Gastrocnemius medialis (tissue), 4 donors: ENCODE data around the gene BCL11B. TPM values are rescaled to one million over a fixed set of nuclear protein-coding genes. Genes with fewer than 3 reads are reported as not detected.

ENCODE experiments used
- ATAC-seq, 2 donors: fragments of 150-250 bp; one replicate each; pipeline ENCODE4 v1.9.1; 2016
- DNase-seq, 2 donors: peaks; one replicate each; pipeline ENCODE4 v3.0.0-alpha.2; 2019
- H3K27ac ChIP-seq, 4 donors: fragments of 200-600 bp; sonication (generic); 1 replicate in 1 of 4; 2 replicates in 3 of 4; pipeline ENCODE4 v1.5.1; 2016 to 2018; ENCODE audit warnings: mild to moderate bottlenecking in 2 of 4, moderate library complexity in 1 of 4
- H3K27me3 ChIP-seq, 3 donors: fragments of 200-600 bp; sonication (generic) in 2 of 3; 1 replicate in 1 of 3; 2 replicates in 2 of 3; pipeline versions ENCODE4 v1.5.1 to v1.6.0; 2016 to 2019; ENCODE audit warnings: mild to moderate bottlenecking in 1 of 3, moderate library complexity in 1 of 3
- H3K36me3 ChIP-seq, 2 donors: fragments of 200-600 bp; sonication (generic) in 1 of 2; one replicate each; pipeline ENCODE4 v1.5.1; 2017 to 2018
- H3K4me1 ChIP-seq, 2 donors: fragments of 200-600 bp; sonication (generic) in 1 of 2; one replicate each; pipeline ENCODE4 v1.5.1; 2016 to 2017; ENCODE audit warnings: mild to moderate bottlenecking in 2 of 2
- H3K4me3 ChIP-seq, 4 donors: fragments of 200-600 bp; sonication (generic) in 3 of 4; 1 replicate in 1 of 4; 2 replicates in 3 of 4; pipeline ENCODE4 v1.5.1; 2016 to 2019; ENCODE audit warnings: mild to moderate bottlenecking in 2 of 4
- H3K9me3 ChIP-seq, 3 donors: fragments of 200-600 bp; sonication (generic) in 2 of 3; 1 replicate in 1 of 3; 2 replicates in 2 of 3; pipeline ENCODE4 v1.5.1; 2016 to 2019
- CTCF ChIP-seq, 5 experiments: fragments of 450-650 bp in 3 of 5; fragments of 200-600 bp in 2 of 5; sonication (generic) in 2 of 5; IDR thresholded peaks in 4 of 5; conservative IDR thresholded peaks in 1 of 5; 1 replicate in 4 of 5; 2 replicates in 1 of 5; pipeline ENCODE4 v1.5.1; 2016 to 2019; ENCODE audit warnings: antibody characterized with exemption in 5 of 5, mild to moderate bottlenecking in 3 of 5, moderate library complexity in 3 of 5
- POLR2A ChIP-seq, 2 donors: fragments of 450-650 bp; IDR thresholded peaks; one replicate each; pipeline ENCODE4 v1.6.1; 2017; ENCODE audit warnings: antibody characterized with exemption in 2 of 2, mild to moderate bottlenecking in 2 of 2, moderate library complexity in 2 of 2
- in situ Hi-C, 4 donors: fragments of 200-750 bp; cut with MboI; loops; one replicate each; pipeline versions ENCODE4 v1.15.0 to v1.8.0; 2017; ENCODE audit warnings: low sequenced_read_pairs in 4 of 4
- intact Hi-C: fragments of 100-400 bp; cut with DNase I; formaldehyde crosslinking; loops from one replicate; pipeline ENCODE4 v1.15.1; 2023; ENCODE audit warnings: low total_unique reads
- total RNA-seq, 4 donors: library from RNA; depleted of rRNA; stranded (reverse); fragments of >200 nt; gene quantifications; one replicate each; pipeline versions ENCODE4 v1.1.0 to v1.2.3, GENCODE V29; 2016

The BCL11B gene
- total RNA-seq, 4 donors from 2014 or later, result 0.05 to 0.62 (median 0.18) TPM; not detected in 1

- in situ Hi-C loops, result no loop called here
- H3K27ac ChIP-seq, result no peak overlapping the region
- DNase-seq, result no peak
Measured at GRCh38 chr14:99190696-99191394, 81.2 kb downstream of the BCL11B start.

GRCh38 chr14:99189201-99189801 is 82.7 kb downstream of the BCL11B start:
- TF ChIP-seq CTCF (IDR thresholded peaks at IDR 0.05 in 4 of 5, conservative IDR thresholded peaks at IDR 0.05 in 1 of 5), result no peak
- no peak for TF ChIP-seq POLR2A (IDR thresholded peaks at IDR 0.05)
- DNase-seq (no peak), ATAC-seq (no peak)
- intact Hi-C loops, result no loop called here
- H3K36me3 ChIP-seq, result no peaks in the 10 kb centered on the region
- no peak overlapping the region for H3K4me3 ChIP-seq
- H3K9me3 ChIP-seq, result no peaks in the 10 kb centered on the region
- peaks cover 0 to 6% of the 10 kb centered on the region in 2 donors for H3K4me1 ChIP-seq
- peaks cover 0 to 3% (median 0%) of the 10 kb centered on the region in 3 donors for H3K27me3 ChIP-seq
- H3K27ac ChIP-seq, result no peak overlapping the region
- in situ Hi-C loops, result no loop called here

More at GRCh38 chr14:99190696-99191394, 81.2 kb downstream of the BCL11B start:
- no peak for ATAC-seq
- no peak overlapping the region for H3K4me3 ChIP-seq
- intact Hi-C loops, result loop anchor here (10.0 kb wide), 1 partner anchor 74 kb away; no protein-coding TSS in a partner anchor
- H3K27me3 ChIP-seq, result peaks cover 0 to 3% (median 0%) of the 10 kb centered on the region in 3 donors
- H3K9me3 ChIP-seq, result no peaks in the 10 kb centered on the region
- no peaks in the 10 kb centered on the region for H3K36me3 ChIP-seq
- peaks cover 0 to 6% of the 10 kb centered on the region in 2 donors for H3K4me1 ChIP-seq
- TF ChIP-seq POLR2A (IDR thresholded peaks at IDR 0.05), result no peak
- TF ChIP-seq CTCF (IDR thresholded peaks at IDR 0.05 in 4 of 5, conservative IDR thresholded peaks at IDR 0.05 in 1 of 5), result no peak

DNA sequence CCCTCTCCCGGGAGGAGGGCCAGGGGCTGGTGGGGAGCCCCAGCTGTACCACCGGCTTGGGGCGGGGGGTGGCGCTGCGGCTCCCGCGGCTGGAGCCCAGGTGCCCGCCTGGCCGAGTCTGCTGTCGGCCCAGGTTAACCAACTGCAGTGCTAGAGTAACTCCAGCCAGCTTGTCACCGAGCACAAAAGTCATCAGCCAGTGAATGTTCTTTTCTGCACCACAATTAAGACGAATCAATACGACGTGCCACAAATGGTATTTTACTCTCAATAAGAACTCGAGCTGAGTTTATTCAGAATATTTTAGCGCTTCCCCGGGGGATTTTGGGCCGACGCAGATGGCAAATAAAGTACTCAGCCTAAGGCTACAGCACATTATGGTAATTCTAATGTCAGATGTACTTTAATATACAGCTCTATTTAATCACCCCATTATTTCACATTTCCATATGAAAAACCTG is 83.2 kb downstream of the BCL11B start:
- no peak for DNase-seq
- intact Hi-C loops, result no loop called here

DNA sequence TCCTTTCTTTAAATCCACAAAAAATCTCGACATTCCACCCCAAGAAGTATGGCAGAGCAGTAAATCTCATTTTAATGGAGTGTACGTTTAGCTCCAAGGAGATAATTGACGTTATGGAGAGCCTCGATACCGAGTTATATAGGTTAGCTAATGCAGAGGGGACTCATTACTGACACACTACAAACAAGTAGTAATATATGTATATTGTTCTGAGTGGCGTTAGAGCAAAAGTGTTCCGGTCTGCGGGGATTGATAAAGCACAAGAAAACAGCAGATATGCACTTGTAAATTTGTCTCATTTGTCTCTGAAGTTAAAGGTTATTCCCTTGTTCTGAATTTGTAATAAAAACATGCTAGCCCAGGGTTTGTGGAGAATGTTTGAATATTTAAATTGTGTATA is 84.1 kb downstream of the BCL11B start:
- intact Hi-C loops, result no loop called here
- DNase-seq, result no peak
- Histone ChIP-seq H3K4me3 (no peak overlapping the region), H3K27ac (no peak overlapping the region), H3K36me3 (no peaks in the 10 kb centered on the region), H3K4me1 (peaks cover 0 to 6% of the 10 kb centered on the region in 2 donors), H3K27me3 (peaks cover 0 to 3% (median 0%) of the 10 kb centered on the region in 3 donors), H3K9me3 (no peaks in the 10 kb centered on the region)
- no peak for TF ChIP-seq CTCF (IDR thresholded peaks at IDR 0.05 in 4 of 5, conservative IDR thresholded peaks at IDR 0.05 in 1 of 5)
- TF ChIP-seq POLR2A (IDR thresholded peaks at IDR 0.05), result no peak
- no peak for ATAC-seq
- in situ Hi-C loops, result no loop called here

More for the DNA sequence above, 83.2 kb downstream of the BCL11B start:
- Histone ChIP-seq H3K36me3 (no peaks in the 10 kb centered on the region), H3K27ac (no peak overlapping the region), H3K27me3 (peaks cover 0 to 3% (median 0%) of the 10 kb centered on the region in 3 donors), H3K9me3 (no peaks in the 10 kb centered on the region), H3K4me1 (peaks cover 0 to 6% of the 10 kb centered on the region in 2 donors), H3K4me3 (no peak overlapping the region)
- TF ChIP-seq POLR2A (IDR thresholded peaks at IDR 0.05) (no peak), CTCF (IDR thresholded peaks at IDR 0.05 in 4 of 5, conservative IDR thresholded peaks at IDR 0.05 in 1 of 5) (no peak)
- ATAC-seq, result no peak
- in situ Hi-C loops, result no loop called here
